H1 (cell line): ENCODE data around the gene SGCG. TPM values are rescaled to one million over a fixed set of nuclear protein-coding genes. Genes with fewer than 3 reads are reported as not detected.

Experiments used
- CHD2 ChIP-seq: IDR thresholded peaks from 2 replicates; pipeline ENCODE4 v1.6.1; 2012; ENCODE audit warnings: low read length, improper control_type of control experiment
- GTF2F1 ChIP-seq: IDR thresholded peaks from 2 replicates; pipeline ENCODE4 v1.6.1; 2012; ENCODE audit warnings: low read depth, low read length, improper control_type of control experiment, borderline replicate concordance
- RNF2 ChIP-seq: fragments of 200-900, 300-1000 bp; sonication (generic); IDR thresholded peaks from 2 replicates; pipeline ENCODE4 v1.7.1; 2016; ENCODE audit warnings: borderline replicate concordance, low read depth, mild to moderate bottlenecking, antibody characterized with exemption, low read length; ENCODE audit not compliant: poor library complexity, severe bottlenecking; ENCODE audit errors: missing control alignments
- TAF1 ChIP-seq: IDR thresholded peaks from 2 replicates; pipeline ENCODE4 v1.6.1; 2011; ENCODE audit warnings: mild to moderate bottlenecking, low read depth, low read length
- USF2 ChIP-seq: IDR thresholded peaks from 2 replicates; pipeline ENCODE4 v1.6.1; 2011; ENCODE audit warnings: low read length, improper control_type of control experiment
- polyA plus RNA-seq, 7 experiments: library from polyadenylated mRNA; depleted of rRNA in 3 of 7; stranded (reverse) in 5 of 7; unstranded in 2 of 7; fragments of >200 nt in 5 of 7; fragments of 200-250 nt in 2 of 7; gene quantifications; 1 replicate in 5 of 7; 2 replicates in 1 of 7; 4 replicates in 1 of 7; pipeline versions ENCODE4 v1.2.1 to v1.2.3, GENCODE V29; 2011 to 2013; ENCODE audit warnings: missing spikeins in 2 of 7, mixed read lengths in 2 of 7
- total RNA-seq: library from RNA; stranded (reverse); fragmentation: NEBNext Ultra II Directional; extraction: Animal tissue kit (Norgen Biotek cat#: 25700); gene quantifications from 2 replicates; pipeline ENCODE4 v1.2.1, GENCODE V29; 2021

SGCG gene
- total and polyA plus RNA-seq, 2 of the 8 experiments (the other 6 are each of a cell fraction or from before 2014, with no cell fraction given) = 0.05 TPM; not detected in 1

- no peak for TF ChIP-seq RNF2
- no peak for TF ChIP-seq CHD2
- no peak for TF ChIP-seq GTF2F1
- TF ChIP-seq USF2 = no peak
- no peak for TF ChIP-seq TAF1
Observed at GRCh38 chr13:23254506-23254905, 73.7 kb downstream of the SGCG start (continued).
